ENCODE data around the gene DPP9.
A peak's percentile ranks its signal among the peaks of the same experiment; 100 is the strongest.
"Not testable (repeated sequence)": the region's sequence is repeated elsewhere in the genome, so short reads cannot be mapped to it uniquely, and the experiment has no call there.

The DPP9 gene

DNA sequence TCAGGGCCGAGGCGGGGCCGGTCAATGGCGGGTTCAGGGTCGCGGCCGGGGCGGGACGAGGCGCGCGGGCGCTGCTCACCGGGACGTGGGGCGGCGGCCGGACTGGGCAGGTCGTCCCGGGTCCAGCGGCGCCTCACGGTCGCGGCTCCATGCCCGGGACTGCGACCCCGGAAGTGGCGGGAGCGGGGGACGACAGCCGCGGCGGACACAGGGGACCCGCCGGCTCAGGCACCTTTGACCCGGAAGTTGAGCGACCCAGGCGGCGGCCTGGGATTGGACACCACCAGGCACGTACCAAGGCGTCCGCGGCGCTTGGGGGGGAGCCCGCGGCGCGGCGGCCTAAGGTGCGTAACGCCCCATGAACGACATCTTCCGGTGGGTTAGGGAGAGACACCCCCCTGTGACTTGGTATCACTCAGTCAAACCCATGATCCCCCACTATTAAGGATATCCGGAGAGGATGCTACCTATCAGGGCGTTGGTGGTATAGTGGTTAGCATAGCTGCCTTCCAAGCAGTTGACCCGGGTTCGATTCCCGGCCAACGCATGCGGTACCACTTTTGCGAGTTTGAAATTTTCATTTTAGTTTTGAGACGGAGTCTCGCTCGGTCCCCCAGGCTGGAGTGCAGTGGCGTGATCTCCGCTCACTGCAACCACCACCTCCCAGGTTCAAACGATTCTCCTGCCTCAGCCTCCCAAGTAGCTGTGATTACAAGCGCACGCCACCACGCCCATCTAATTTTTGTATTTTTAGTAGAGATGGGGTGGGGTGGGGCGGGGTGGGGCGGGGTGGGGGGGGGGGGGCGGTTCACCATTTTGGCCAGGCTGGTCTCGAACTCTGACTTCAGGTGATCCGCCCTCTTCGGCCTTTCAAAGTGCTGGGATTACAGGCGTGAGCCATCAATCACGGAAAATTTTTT is at the start of gene DPP9:
Gene DPP9, minus strand, starts transcription at position 248 of the 920 bp plus-strand sequence. CDS start 3,936 bp downstream, outside the sequence.
- in situ Hi-C loops (cut with MboI; ENCODE audit: low pct_unique_long_range_greater_than_20kb, low sequenced_read_pairs): no loop called here
- DNase-seq: peak; percentile 99

DNA sequence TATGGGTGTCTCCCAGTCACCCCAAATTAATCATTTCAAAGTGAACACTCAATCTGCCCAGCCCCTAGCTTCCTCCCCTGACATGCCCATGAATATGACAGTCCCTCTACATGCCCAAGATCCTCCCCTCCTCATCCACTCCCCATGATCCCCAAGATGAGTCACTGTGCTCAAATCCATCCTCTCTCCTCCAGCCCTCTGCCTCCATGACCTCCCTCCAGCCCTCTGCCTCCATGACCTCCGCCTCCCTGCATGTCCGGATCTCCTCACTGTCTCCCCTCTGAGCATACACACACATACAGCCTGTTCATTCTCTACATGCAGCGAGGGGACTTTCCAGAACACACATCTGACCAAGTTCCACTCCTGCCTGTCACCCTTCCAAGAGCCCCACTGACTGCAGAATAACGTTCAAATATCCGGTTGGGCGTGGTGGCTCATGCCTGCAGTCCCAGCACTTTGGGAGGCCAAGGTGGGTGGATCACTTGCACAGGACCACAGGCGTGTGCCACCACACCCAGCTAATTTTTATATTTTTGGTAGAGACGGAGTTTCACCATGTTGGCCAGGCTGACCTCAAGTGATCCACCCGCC is 49.5 kb upstream of the DPP9 start:
- in situ Hi-C loops (cut with MboI; ENCODE audit: low pct_unique_long_range_greater_than_20kb, low sequenced_read_pairs): no loop called here
- DNase-seq: no peak

GRCh38 chr19:4772566-4772965 is 48.9 kb upstream of the DPP9 start:
- no peak for DNase-seq
- in situ Hi-C loops (cut with MboI; ENCODE audit: low pct_unique_long_range_greater_than_20kb, low sequenced_read_pairs): no loop called here

GRCh38 chr19:4768934-4769777 is 45.5 kb upstream of the DPP9 start:
- DNase-seq: peak; percentile 88
- in situ Hi-C loops (cut with MboI; ENCODE audit: low pct_unique_long_range_greater_than_20kb, low sequenced_read_pairs): no loop called here

- in situ Hi-C loops (cut with MboI; ENCODE audit: low pct_unique_long_range_greater_than_20kb, low sequenced_read_pairs): no loop called here
- DNase-seq: no peak
These were observed 40.7 kb upstream of the DPP9 start for GRCh38 chr19:4764393-4764660.

- in situ Hi-C loops (cut with MboI; ENCODE audit: low pct_unique_long_range_greater_than_20kb, low sequenced_read_pairs): no loop called here
- no peak for DNase-seq
These were observed 39.4 kb upstream of the DPP9 start for GRCh38 chr19:4763021-4763420.

DNA sequence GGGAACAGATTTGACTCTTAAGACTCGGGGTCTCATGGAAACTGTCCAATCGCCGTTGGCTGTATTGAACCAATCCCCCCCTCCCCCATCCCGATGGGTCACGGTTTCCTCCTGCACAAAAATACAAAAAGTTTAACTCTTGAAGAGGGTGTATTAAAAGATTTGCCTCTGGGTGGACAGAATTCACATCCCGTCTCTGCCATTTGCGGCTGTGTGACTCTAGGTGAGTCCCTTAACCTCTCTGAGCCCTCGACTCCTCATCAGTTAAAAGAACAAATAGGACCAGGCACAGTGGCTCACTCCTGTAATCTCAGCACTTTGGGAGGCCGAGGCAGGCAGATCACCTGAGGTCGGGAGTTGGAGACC is 36.6 kb upstream of the DPP9 start:
- in situ Hi-C loops (cut with MboI; ENCODE audit: low pct_unique_long_range_greater_than_20kb, low sequenced_read_pairs): no loop called here
- DNase-seq: no peak

DNA sequence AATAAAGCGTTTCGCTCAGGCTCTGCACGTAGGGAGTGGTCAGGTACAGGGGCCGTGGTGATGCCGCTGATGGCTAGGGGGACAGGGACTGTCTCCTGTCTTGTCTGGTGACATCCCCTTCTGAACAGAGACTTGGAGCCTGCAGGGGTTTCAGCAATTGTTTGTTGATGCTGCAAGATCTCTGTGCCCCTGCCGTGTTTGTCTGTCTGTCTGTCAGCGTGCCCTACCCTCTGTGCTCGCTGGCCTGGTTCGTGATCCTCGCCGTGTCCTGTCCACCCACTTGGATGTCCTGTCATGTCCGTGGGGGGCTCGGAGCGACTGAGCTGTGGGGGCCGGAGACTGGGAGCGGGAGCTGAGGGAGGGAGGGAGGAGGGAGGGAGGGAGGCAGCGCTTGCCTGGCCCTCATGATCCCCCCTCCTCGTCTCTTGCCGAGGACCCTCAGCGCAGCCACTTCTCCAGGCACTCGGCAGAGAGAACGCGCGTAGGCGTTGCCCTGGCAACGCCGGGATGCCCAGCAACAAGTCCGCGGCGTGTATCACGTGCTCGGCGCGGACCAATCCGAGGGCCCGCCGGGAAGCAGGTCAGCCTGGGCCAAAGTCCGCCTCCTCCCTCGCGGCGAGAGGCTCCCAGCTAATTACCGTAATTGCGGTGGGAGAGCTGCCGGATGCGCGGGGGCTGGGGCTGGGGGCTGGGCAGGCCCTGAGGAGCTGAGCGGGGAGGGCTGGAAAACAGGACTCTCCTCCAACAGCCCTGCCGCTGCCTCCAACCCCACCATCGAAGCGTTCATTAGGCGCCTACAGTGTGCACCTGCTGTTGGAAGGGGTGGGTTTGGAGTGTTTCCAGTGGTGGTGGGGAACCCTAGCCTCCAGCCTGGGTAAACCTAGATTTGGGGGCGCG is 36.0 kb upstream of the DPP9 start:
- peak; percentile 92 for DNase-seq
- in situ Hi-C loops (cut with MboI; ENCODE audit: low pct_unique_long_range_greater_than_20kb, low sequenced_read_pairs): no loop called here

DNA sequence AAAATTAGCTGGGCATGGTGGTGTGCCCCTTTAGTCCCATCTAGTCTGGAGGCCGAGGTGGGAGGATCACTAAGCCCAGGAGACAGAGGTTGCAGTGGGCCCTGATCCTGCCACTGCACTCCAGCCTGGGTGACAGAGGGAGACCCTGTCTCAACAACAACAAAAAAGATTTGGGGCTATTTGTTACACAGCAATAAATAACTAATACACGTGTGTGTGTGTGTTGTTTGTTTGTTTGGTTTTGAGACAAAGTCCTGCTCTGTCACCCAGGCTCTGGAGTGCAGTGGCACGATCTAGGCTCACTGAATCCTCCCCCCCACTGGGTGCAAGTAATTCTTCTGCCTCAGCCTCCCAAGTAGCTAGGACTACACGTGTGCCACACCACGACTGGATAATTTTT is 35.0 kb upstream of the DPP9 start:
- no peak for DNase-seq
- in situ Hi-C loops (cut with MboI; ENCODE audit: low pct_unique_long_range_greater_than_20kb, low sequenced_read_pairs): no loop called here

GRCh38 chr19:4758082-4758481 is 34.4 kb upstream of the DPP9 start:
- DNase-seq: no peak
- in situ Hi-C loops (cut with MboI; ENCODE audit: low pct_unique_long_range_greater_than_20kb, low sequenced_read_pairs): no loop called here

GRCh38 chr19:4755459-4755858 is 31.8 kb upstream of the DPP9 start:
- in situ Hi-C loops (cut with MboI; ENCODE audit: low pct_unique_long_range_greater_than_20kb, low sequenced_read_pairs): no loop called here
- DNase-seq: no peak

GRCh38 chr19:4754248-4754647 is 30.6 kb upstream of the DPP9 start:
- in situ Hi-C loops (cut with MboI; ENCODE audit: low pct_unique_long_range_greater_than_20kb, low sequenced_read_pairs): no loop called here
- peak; percentile 69 for DNase-seq

DNA sequence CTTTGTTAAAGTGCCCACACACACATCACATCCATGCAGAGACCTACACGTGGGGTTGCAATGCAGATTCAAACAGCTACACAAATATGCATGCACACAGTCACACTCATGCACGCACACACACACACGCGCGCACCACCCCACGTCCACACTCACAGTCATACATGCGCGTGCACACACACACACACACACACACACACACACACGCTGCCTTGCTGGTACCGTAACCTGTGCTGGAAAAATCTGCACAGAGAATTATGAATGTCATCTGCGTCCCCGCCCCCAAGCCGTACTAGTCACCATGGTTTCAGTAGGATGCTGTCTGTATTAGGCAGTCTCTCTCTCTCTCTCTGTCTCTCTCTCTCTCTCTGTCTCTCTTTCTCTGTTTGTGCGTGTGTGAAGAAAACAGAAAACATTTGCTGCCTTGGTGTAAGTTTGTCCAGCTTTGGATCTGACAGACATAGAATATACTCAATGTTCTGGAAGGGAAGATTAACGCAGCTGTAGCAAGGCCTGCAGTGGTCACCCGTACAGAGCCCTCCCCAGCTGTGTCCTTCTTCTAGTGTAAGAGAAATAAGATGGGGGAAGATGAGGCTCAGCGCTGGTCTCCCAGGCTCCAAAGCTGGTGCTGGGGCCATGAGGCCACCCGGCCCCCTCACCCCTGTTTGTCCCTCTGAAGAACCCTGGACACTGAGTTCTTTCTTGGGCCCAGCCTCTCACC is 26.4 kb upstream of the DPP9 start:
- no peak for DNase-seq
- in situ Hi-C loops (cut with MboI; ENCODE audit: low pct_unique_long_range_greater_than_20kb, low sequenced_read_pairs): no loop called here

DNA sequence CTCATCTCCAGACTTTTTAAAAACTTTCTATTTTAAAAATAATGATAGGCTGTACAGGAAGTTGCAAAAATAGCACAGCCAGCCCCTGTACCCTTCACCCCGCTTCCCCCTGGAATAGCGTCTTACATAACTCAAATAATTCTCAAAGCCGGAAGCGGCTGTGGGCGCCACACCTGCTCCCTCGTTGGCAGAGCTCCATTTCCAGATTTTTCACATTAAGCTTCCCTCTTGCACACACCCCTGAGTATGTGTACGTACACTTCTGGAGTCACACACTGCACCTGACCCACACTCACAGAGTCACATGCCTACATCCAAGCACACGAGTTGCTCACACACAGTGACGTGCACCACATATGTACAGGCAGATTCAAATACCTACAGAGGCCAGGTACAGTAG is 24.9 kb upstream of the DPP9 start:
- DNase-seq: peak; percentile 21
- in situ Hi-C loops (cut with MboI; ENCODE audit: low pct_unique_long_range_greater_than_20kb, low sequenced_read_pairs): no loop called here

DNA sequence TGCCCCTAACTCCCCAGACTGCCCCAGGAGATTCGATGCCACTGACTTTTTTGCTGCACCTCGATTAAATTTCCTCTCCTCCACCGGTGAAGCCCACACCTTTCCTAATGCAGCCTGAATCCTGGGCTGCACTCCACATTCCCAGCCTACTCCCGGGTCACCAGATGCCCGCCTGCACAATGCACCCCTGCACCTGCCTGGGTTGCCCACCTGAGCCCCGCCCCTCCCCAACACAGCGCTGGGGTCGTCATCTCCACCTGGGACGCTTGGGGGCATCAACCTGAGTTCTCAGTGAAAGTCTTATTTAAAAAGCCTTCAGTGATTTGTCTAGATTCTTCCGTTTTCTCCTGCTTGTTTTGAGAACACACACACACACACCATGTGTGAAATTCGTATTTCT is 24.5 kb upstream of the DPP9 start:
- no peak for DNase-seq
- in situ Hi-C loops (cut with MboI; ENCODE audit: low pct_unique_long_range_greater_than_20kb, low sequenced_read_pairs): no loop called here

DNA sequence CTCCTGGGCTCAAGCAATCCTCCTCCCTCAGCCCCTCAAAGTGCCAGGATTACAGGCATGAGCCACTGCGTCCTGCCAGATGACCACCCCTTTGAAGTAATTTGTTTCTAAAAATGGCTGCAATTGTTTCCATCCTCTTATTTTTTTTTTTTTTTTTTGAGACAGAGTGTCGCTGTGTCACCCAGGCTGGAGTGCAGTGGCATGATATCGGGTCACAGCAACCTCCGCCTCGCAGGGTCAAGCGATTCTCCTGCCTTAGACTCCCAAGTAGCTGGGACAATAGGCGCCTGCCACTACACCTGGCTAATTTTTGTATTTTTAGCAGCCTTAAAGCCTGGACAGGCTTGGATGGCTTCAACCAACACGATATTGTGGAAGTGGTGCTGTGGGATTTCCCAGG is 22.3 kb upstream of the DPP9 start:
- no peak for DNase-seq
- in situ Hi-C loops (cut with MboI; ENCODE audit: low pct_unique_long_range_greater_than_20kb, low sequenced_read_pairs): no loop called here

GRCh38 chr19:4745175-4745574 is 21.5 kb upstream of the DPP9 start:
- in situ Hi-C loops (cut with MboI; ENCODE audit: low pct_unique_long_range_greater_than_20kb, low sequenced_read_pairs); DNase-seq: not testable (repeated sequence)

- peak; percentile 30 for DNase-seq
- in situ Hi-C loops (cut with MboI; ENCODE audit: low pct_unique_long_range_greater_than_20kb, low sequenced_read_pairs): no loop called here
These were observed 21.0 kb upstream of the DPP9 start for GRCh38 chr19:4744451-4745174.
